Gastroesophageal sphincter (tissue), 3 donors: ENCODE data around the gene HTR3E.

Experiments
- POLR2A ChIP-seq, 2 donors: fragments of 450-650 bp; IDR thresholded peaks; one replicate each; pipeline ENCODE4 v1.6.1; 2017; ENCODE audit warnings: antibody characterized with exemption in 2 of 2, mild to moderate bottlenecking in 2 of 2, moderate library complexity in 1 of 2
- TF ChIP-seq, protein P1 (sequence below), 4 experiments: fragments of 200-600 bp in 2 of 4; fragments of 450-650 bp in 2 of 4; sonication (generic) in 1 of 4; IDR thresholded peaks; one replicate each; pipeline ENCODE4 v1.5.1; 2017 to 2019; ENCODE audit warnings: antibody characterized with exemption in 4 of 4, mild to moderate bottlenecking in 2 of 4, moderate library complexity in 2 of 4

DNA sequence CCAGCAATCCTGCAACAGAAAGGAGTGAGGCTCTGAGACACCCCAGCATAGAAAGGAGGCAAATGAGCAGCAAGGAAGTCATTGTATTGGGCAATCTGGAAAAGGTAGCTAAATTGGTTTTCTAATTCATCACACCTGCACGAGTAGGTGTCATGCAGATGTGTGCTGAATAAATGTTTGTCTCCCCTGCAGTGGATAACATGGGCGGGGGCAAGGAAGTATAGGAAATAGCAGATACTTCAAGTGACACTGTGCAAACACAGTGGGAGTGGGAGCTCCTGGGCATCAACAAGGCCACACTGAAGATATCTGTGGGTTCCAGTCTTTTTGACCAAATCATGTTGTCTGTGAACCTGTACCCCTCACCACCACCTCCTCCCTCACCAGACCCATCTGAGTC lies 14.4 kb upstream of the HTR3E start:
- TF ChIP-seq, protein P1, sequence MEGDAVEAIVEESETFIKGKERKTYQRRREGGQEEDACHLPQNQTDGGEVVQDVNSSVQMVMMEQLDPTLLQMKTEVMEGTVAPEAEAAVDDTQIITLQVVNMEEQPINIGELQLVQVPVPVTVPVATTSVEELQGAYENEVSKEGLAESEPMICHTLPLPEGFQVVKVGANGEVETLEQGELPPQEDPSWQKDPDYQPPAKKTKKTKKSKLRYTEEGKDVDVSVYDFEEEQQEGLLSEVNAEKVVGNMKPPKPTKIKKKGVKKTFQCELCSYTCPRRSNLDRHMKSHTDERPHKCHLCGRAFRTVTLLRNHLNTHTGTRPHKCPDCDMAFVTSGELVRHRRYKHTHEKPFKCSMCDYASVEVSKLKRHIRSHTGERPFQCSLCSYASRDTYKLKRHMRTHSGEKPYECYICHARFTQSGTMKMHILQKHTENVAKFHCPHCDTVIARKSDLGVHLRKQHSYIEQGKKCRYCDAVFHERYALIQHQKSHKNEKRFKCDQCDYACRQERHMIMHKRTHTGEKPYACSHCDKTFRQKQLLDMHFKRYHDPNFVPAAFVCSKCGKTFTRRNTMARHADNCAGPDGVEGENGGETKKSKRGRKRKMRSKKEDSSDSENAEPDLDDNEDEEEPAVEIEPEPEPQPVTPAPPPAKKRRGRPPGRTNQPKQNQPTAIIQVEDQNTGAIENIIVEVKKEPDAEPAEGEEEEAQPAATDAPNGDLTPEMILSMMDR (IDR thresholded peaks at IDR 0.05) = no peak
- no peak for TF ChIP-seq POLR2A (IDR thresholded peaks at IDR 0.05)
